Glutamatergic neuron (in vitro differentiated cells): ENCODE measurements around the gene ADCY2. TPM values are rescaled to one million over a fixed set of nuclear protein-coding genes. Genes with fewer than 3 reads are reported as not detected.

ENCODE experiments used
- DNase-seq: peaks from one replicate; pipeline ENCODE4 v3.0.0; 2022
- H3K27ac Mint-ChIP-seq: one replicate; pipeline ENCODE4 v1.8.0; 2020; ENCODE audit warnings: mild to moderate bottlenecking, mixed read lengths, inconsistent platforms; ENCODE audit not compliant: unreplicated experiment
- H3K27me3 Mint-ChIP-seq: one replicate; pipeline ENCODE4 v1.8.0; 2020; ENCODE audit warnings: mild to moderate bottlenecking, moderate library complexity, mixed read lengths, inconsistent platforms; ENCODE audit not compliant: unreplicated experiment
- H3K36me3 Mint-ChIP-seq: one replicate; pipeline ENCODE4 v1.8.0; 2020; ENCODE audit warnings: mild to moderate bottlenecking, mixed read lengths, inconsistent platforms; ENCODE audit not compliant: unreplicated experiment
- H3K4me1 Mint-ChIP-seq: one replicate; pipeline ENCODE4 v1.8.0; 2020; ENCODE audit warnings: mild to moderate bottlenecking, low read depth, mixed read lengths, inconsistent platforms; ENCODE audit not compliant: unreplicated experiment
- H3K4me3 Mint-ChIP-seq: one replicate; pipeline ENCODE4 v1.8.0; 2020; ENCODE audit warnings: mild to moderate bottlenecking, mixed read lengths, inconsistent platforms; ENCODE audit not compliant: unreplicated experiment
- H3K9me3 Mint-ChIP-seq: one replicate; pipeline ENCODE4 v1.8.0; 2020; ENCODE audit warnings: mild to moderate bottlenecking, moderate library complexity, mixed read lengths, inconsistent platforms; ENCODE audit not compliant: unreplicated experiment
- CTCF ChIP-seq: fragments of 200-600 bp; sonication (generic); IDR thresholded peaks from one replicate; pipeline ENCODE4 v1.5.0; 2021; ENCODE audit not compliant: partially characterized antibody, unreplicated experiment
- total RNA-seq: library from RNA; stranded (reverse); fragmentation: NEBNext Ultra II Directional; extraction: Animal tissue kit (Norgen Biotek cat#: 25700); gene quantifications from one replicate; pipeline ENCODE4 v1.2.1, GENCODE V29; 2021; ENCODE audit not compliant: unreplicated experiment

The ADCY2 gene
- total RNA-seq, 1 donor from 2014 or later, result 3.8 TPM

DNA sequence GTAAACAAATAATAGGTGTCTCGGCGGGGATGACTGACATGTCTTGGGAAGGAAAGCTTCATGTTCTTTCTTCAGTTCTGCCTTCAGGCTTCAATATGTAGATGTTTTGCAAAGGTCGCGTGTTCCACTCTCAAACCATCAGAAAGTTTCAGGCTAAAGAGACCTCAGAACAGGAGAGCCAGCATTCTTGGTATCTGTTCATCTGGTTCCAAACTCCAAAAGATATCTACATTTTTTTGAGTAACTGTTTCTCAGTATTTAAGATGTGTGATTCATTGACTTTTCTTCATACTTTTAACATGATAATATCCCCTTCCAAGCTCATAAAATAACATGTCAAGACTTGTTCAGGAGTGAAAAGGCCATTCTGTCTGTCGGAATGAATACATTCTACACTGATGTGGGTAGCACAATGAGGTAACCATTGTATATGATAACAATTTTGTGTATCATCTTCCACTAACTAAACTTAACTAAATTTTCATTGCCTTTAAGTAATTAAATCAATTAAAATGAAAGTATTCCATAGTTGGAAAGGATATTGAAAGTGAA is 271.4 kb downstream of the ADCY2 start:
- no peaks in the 10 kb centered on the region for H3K4me1 Mint-ChIP-seq
- TF ChIP-seq CTCF, result no peak
- H3K9me3 Mint-ChIP-seq, result peaks cover 6% of the 10 kb centered on the region
- H3K36me3 Mint-ChIP-seq, result peaks cover 5% of the 10 kb centered on the region
- no peak overlapping the region for H3K4me3 Mint-ChIP-seq
- DNase-seq, result no peak
- no peak overlapping the region for H3K27ac Mint-ChIP-seq
- peaks cover 1% of the 10 kb centered on the region for H3K27me3 Mint-ChIP-seq

DNA sequence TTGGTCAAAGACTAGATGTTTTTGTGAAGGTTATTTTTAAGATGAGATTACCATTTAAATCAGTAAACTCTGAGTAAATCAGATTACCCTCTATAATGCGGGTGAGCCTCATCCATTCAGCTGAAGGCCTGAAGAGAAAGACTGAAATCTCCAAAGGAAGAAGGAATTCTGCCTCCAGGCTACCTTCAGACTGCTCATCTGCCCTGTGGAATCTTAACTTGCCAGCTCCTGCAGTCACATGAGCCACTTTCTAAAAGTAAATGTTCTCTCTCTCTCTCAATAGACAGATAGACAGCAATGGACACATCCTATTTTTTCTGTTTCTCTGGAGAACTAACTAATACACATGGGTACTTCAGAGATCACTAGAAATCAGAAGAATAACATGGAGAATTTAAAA is 272.2 kb downstream of the ADCY2 start:
- H3K27ac Mint-ChIP-seq, result no peak overlapping the region
- peaks cover 5% of the 10 kb centered on the region for H3K36me3 Mint-ChIP-seq
- DNase-seq, result no peak
- no peaks in the 10 kb centered on the region for H3K4me1 Mint-ChIP-seq
- peaks cover 1% of the 10 kb centered on the region for H3K27me3 Mint-ChIP-seq
- no peak overlapping the region for H3K4me3 Mint-ChIP-seq
- no peak for TF ChIP-seq CTCF
- peaks cover 6% of the 10 kb centered on the region for H3K9me3 Mint-ChIP-seq

DNA sequence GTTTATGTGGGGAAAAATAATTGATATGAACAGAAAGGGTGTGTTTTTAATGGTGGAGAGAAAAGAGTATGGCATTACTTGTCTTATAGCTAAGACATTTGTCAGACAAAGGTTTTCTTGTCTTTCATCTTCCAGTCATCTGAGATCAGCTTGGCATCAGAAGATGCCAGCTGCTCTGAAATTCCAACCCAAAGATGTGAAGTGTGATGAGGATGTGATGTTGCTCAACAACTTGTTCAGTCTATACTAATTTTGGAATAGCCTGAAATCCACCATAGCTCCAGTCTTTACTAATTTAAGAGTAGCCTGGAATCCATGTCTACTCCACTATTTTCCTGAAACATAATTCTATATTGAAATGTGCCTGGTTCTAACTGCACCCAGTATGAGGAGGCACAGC is 272.7 kb downstream of the ADCY2 start:
- H3K36me3 Mint-ChIP-seq, result peaks cover 5% of the 10 kb centered on the region
- no peak overlapping the region for H3K27ac Mint-ChIP-seq
- TF ChIP-seq CTCF, result no peak
- DNase-seq, result no peak
- H3K4me3 Mint-ChIP-seq, result no peak overlapping the region
- peaks cover 6% of the 10 kb centered on the region for H3K9me3 Mint-ChIP-seq
- peaks cover 1% of the 10 kb centered on the region for H3K27me3 Mint-ChIP-seq
- H3K4me1 Mint-ChIP-seq, result no peaks in the 10 kb centered on the region

GRCh38 chr5:7671381-7671993 is 275.5 kb downstream of the ADCY2 start:
- Mint-ChIP-seq H3K27ac (no peak overlapping the region), H3K4me1 (no peaks in the 10 kb centered on the region), H3K9me3 (peaks cover 6% of the 10 kb centered on the region), H3K4me3 (no peak overlapping the region), H3K27me3 (peaks cover 1% of the 10 kb centered on the region), H3K36me3 (peaks cover 5% of the 10 kb centered on the region)
- TF ChIP-seq CTCF, result no peak
- no peak for DNase-seq

- DNase-seq, result no peak
- Mint-ChIP-seq H3K4me1 (no peaks in the 10 kb centered on the region), H3K27ac (no peak overlapping the region), H3K4me3 (no peak overlapping the region), H3K27me3 (peaks cover 1% of the 10 kb centered on the region), H3K36me3 (peaks cover 5% of the 10 kb centered on the region), H3K9me3 (peaks cover 4% of the 10 kb centered on the region)
- TF ChIP-seq CTCF, result no peak
These were observed 277.7 kb downstream of the ADCY2 start for GRCh38 chr5:7673658-7674057.
